IPS-20b (cell line): ENCODE data around the gene DSG3.

Source experiments
- H3K27ac ChIP-seq: one replicate; pipeline ENCODE4 v1.5.1; 2013; ENCODE audit warnings: low read length
- H3K27me3 ChIP-seq: 2 replicates; pipeline ENCODE4 v1.6.1; 2013; ENCODE audit warnings: mild to moderate bottlenecking, low read length, inconsistent platforms; ENCODE audit not compliant: insufficient read depth
- H3K36me3 ChIP-seq: 2 replicates; pipeline ENCODE4 v1.6.1; 2013; ENCODE audit warnings: low read depth, mild to moderate bottlenecking, inconsistent platforms, low read length, moderate library complexity; ENCODE audit not compliant: insufficient read depth
- H3K4me1 ChIP-seq: 2 replicates; pipeline ENCODE4 v1.6.1; 2013; ENCODE audit warnings: mild to moderate bottlenecking, control low read depth, inconsistent platforms, low read length, moderate library complexity; ENCODE audit not compliant: insufficient read depth
- H3K4me3 ChIP-seq: 2 replicates; pipeline ENCODE4 v1.5.1; 2013; ENCODE audit warnings: mild to moderate bottlenecking, low read length, inconsistent platforms
- H3K9ac ChIP-seq: 2 replicates; pipeline ENCODE4 v1.6.1; 2013; ENCODE audit warnings: low read depth, mild to moderate bottlenecking, inconsistent platforms, low read length, moderate library complexity
- H3K9me3 ChIP-seq: 2 replicates; pipeline ENCODE4 v1.6.1; 2013; ENCODE audit warnings: mild to moderate bottlenecking, low read depth, low read length, inconsistent platforms; ENCODE audit not compliant: insufficient read depth

DSG3 gene

DNA sequence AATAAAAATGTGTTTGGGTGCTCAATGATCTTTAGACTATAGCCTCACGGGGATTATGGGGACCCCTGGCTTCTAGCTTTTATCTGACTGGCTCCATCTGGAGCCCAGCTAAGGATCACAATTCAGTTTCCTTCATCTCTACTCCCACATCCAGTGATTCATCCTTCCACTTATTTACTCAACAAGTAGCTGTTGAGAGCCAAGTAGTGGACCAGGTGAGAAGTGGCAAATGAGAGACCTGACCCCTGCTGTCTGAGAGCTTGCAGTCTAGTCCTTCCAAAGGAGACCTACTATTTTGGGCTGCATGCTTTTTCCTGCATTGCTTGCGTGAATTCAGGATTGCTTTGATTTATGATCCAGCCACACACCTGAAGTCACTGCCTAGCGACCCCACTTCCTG is 10.7 kb upstream of the DSG3 start:
- Histone ChIP-seq H3K9me3 (no peaks in the 10 kb centered on the region), H3K27ac (no peak overlapping the region), H3K9ac (no peak overlapping the region), H3K27me3 (no peaks in the 10 kb centered on the region), H3K4me3 (no peak overlapping the region), H3K4me1 (no peaks in the 10 kb centered on the region), H3K36me3 (no peaks in the 10 kb centered on the region)

DNA sequence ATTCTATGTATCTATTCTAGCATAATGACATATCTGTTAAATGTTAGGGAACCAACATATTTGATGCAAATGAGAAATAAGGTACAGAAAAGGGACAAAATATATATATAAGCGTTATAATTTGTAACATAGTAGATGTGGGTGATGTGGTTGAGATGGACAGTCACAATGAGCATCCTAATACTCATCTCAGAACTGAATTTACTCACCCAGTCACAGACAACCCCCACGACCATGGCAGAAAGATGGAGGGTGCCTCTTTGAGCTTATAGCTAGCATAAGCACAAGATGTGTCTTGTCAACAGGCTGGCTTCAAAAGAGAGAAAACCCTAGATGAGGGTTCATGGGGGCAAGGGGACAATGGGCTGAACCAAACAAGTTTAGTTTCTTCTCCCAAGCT is 9.1 kb upstream of the DSG3 start:
- H3K9me3 ChIP-seq: no peaks in the 10 kb centered on the region
- H3K36me3 ChIP-seq: no peaks in the 10 kb centered on the region
- no peaks in the 10 kb centered on the region for H3K4me1 ChIP-seq
- H3K27ac ChIP-seq: no peak overlapping the region
- H3K9ac ChIP-seq: no peak overlapping the region
- H3K4me3 ChIP-seq: no peak overlapping the region
- no peaks in the 10 kb centered on the region for H3K27me3 ChIP-seq

DNA sequence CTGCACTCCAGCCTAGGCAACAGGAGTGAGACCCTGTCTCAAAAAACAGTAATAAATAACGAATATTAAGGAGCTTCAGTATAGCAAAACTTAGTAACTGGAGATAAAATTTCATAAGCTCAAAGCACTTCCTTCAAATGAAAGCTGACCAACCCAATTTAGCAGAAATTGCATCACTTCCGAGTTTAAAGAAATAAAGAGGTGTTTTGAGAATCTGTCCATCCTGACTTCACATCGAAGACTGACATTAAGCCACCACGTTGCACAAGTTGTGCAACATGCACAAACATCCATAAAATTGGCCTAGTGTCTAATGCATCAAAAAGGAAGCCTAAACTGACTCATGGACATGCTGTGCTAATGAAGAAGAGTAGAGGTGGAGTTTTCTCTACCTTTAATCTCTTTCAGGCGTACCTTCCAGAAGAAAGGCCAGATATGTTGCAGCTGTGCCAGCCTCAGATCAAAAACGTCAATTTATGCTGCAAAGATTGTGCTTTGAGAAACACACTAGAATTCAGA is 7.7 kb upstream of the DSG3 start:
- Histone ChIP-seq H3K9ac (no peak overlapping the region), H3K27me3 (no peaks in the 10 kb centered on the region), H3K36me3 (no peaks in the 10 kb centered on the region), H3K27ac (no peak overlapping the region), H3K9me3 (no peaks in the 10 kb centered on the region), H3K4me1 (no peaks in the 10 kb centered on the region), H3K4me3 (no peak overlapping the region)

DNA sequence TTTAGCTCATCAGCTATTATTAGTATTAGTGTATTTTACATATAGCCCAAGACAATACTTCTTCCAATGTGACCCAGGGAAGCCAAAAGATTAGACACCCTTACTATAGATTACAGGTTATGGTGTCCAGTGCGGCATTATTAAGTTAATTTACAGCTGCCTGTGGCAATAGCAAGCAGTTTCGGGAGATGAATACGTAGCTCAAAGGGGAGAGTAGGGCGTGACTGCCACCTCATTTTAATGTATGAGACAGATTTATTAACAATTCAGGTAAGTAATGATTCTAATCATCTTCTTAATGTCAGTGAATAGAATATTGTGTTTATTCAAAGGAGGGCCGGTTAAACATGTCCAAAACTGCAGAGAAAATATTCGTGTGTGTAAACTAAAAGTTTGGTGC is 6.8 kb upstream of the DSG3 start:
- Histone ChIP-seq H3K27me3 (no peaks in the 10 kb centered on the region), H3K36me3 (no peaks in the 10 kb centered on the region)

DNA sequence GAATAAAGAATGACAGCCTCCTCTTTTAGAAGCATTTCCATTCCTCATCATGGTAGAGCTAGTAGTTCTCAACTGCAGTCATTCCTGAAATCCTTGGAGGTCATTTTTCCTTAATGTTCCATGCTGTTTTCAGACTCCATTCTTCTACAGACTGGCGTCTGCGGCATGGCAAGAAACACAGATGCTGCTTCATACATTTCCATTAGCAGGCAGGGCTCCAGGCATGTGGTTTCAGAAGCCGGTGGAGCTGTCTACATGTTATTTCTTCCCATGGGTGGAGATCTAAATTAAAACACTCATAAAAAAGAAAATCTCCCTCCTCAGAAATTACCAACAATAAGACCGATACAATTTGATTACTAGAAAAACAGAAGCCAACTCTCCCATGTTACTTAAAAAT is 6.0 kb upstream of the DSG3 start:
- Histone ChIP-seq H3K4me3 (no peak overlapping the region), H3K27ac (no peak overlapping the region), H3K9ac (no peak overlapping the region), H3K9me3 (no peaks in the 10 kb centered on the region), H3K27me3 (no peaks in the 10 kb centered on the region), H3K36me3 (no peaks in the 10 kb centered on the region), H3K4me1 (no peaks in the 10 kb centered on the region)

More for the DNA sequence above, 6.8 kb upstream of the DSG3 start:
- H3K4me1 ChIP-seq: no peaks in the 10 kb centered on the region
- H3K9me3 ChIP-seq: no peaks in the 10 kb centered on the region
- no peak overlapping the region for H3K27ac ChIP-seq
- H3K9ac ChIP-seq: no peak overlapping the region
- no peak overlapping the region for H3K4me3 ChIP-seq

DNA sequence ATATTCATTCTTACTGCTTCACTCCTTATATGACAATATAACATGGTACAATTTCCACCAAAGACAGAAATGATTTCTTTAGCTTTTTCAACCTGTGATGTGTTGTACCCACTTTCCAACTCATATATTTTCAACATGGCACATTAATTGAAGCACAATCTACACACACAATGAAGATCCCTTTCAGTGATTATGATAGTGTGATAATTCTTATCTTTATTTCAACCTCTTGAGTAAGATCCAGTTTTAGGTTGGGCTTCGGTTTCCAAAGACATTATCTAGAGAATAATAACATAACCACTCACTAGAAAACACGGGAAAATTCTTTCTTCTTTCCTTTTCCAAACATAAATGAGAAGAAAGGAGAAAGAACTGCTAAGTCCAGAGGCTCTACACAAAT is 3.4 kb upstream of the DSG3 start:
- no peaks in the 10 kb centered on the region for H3K36me3 ChIP-seq
- H3K9me3 ChIP-seq: no peaks in the 10 kb centered on the region
- no peak overlapping the region for H3K9ac ChIP-seq
- no peak overlapping the region for H3K4me3 ChIP-seq
- no peak overlapping the region for H3K27ac ChIP-seq
- no peaks in the 10 kb centered on the region for H3K4me1 ChIP-seq
- H3K27me3 ChIP-seq: no peaks in the 10 kb centered on the region

DNA sequence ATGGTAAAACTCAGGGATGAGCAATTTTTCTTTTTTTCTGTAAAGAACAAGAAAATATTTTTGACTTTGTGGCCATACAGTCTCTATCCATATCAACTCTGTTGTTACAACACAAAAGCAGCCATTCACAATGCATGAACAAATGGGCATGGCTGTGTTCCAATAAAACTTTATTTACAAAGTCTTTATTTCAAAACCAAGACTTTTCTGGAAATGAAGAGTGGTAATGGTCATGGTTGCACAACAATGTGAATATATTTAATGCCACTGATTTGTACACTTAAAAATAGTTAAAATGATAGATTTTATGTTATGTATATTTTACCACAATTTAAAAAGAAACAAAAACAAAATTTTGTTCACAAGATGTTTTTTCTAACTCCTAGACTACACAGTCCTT is 1.6 kb upstream of the DSG3 start:
- Histone ChIP-seq H3K9ac (no peak overlapping the region), H3K27ac (no peak overlapping the region), H3K4me1 (no peaks in the 10 kb centered on the region), H3K4me3 (no peak overlapping the region), H3K36me3 (no peaks in the 10 kb centered on the region), H3K27me3 (no peaks in the 10 kb centered on the region), H3K9me3 (no peaks in the 10 kb centered on the region)

DNA sequence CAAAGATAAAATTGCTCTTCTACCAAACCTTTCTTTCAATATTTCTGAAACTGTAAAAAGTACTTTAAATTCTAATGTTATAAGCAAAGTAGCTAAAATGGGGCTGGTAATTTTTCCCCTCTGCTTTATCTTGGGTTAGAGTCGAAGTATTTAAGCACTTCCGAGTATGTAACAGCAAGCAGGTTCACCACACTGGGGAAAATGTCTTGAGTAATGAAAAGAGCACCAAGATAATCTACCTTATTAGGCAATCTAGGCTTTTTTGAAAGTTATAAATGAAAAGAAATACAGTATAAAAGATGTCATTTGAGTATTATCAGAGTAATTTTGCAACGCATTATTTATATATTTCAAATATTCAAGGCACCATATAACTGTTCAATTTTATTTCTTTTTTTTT is 687 bp upstream of the DSG3 start:
- no peaks in the 10 kb centered on the region for H3K27me3 ChIP-seq
- no peaks in the 10 kb centered on the region for H3K36me3 ChIP-seq
- no peak overlapping the region for H3K4me3 ChIP-seq
- H3K27ac ChIP-seq: no peak overlapping the region
- H3K4me1 ChIP-seq: no peaks in the 10 kb centered on the region
- no peaks in the 10 kb centered on the region for H3K9me3 ChIP-seq
- no peak overlapping the region for H3K9ac ChIP-seq

DNA sequence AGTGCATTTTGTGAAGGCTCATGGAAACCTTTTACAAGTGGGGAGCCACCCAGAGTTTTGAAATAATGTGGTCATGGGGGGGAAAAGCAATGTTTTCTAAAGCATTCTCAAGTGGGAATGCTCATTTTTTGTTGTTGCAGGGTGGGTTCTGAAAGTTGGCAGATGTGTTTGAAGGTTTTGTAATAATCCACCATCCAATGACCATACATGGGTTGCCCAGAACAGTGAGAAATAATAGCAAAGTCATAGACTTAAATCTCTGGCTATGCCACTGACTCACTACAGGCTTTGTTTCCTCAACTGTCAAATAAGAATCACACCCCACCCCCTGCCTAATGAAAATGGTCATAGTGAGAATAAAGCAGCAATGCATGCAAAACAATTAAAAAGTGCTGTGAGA is 2.9 kb downstream of the DSG3 start:
- no peaks in the 10 kb centered on the region for H3K36me3 ChIP-seq
- no peaks in the 10 kb centered on the region for H3K27me3 ChIP-seq
- no peak overlapping the region for H3K27ac ChIP-seq
- no peak overlapping the region for H3K9ac ChIP-seq
- H3K4me3 ChIP-seq: no peak overlapping the region
- no peaks in the 10 kb centered on the region for H3K9me3 ChIP-seq
- H3K4me1 ChIP-seq: no peaks in the 10 kb centered on the region

DNA sequence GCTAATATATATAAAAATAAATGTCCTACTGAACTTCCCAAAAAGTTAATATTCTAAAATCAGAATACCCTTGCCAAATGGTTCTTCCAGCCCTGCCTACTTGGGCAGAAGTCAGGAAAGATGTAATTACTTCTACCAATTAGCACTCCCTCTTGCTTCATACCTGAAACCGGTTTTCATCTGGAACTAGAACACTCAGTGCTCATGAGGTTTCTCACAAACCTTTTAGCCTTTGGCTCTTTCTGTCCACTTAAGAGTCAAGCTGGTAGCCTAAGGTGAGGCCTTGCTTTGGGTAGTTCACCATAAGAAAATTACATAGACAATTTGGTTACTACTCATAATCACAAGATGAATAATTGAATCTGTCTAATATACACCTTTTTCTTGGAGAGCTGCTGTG is 4.1 kb downstream of the DSG3 start:
- Histone ChIP-seq H3K27me3 (no peaks in the 10 kb centered on the region), H3K4me1 (no peaks in the 10 kb centered on the region; the same call in 1 of the 2 replicates), H3K4me3 (no peak overlapping the region), H3K27ac (no peak overlapping the region), H3K9me3 (no peaks in the 10 kb centered on the region), H3K9ac (no peak overlapping the region), H3K36me3 (no peaks in the 10 kb centered on the region)

DNA sequence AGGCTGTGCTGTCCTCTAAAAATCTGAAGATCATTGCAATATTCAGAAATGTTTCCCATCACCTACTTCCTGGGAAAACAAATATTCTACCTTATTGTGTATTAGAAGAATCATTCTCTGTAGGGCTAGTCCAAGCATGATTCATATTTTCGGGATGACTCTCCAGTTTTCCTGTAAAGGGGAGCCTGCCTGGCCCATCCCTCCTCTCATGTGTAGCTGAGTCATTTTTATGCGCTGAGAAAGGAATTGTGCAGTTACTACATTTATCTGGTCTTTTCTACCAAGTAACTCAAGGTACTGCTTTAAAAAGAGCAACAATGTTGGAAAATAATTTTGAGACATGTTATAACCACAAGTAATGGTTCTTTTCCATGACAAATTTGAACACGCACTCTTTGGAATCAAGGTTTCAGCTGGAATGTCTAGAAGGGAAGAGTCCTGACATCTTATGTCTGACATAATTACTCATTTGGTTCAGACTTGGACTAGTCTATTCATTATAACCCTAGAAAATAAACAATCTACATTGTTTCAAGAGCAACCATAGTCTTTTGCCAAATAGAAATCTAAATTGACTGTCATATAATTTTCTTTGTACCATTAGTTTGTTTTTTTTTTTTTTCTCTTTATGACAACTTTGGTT is 6.6 kb downstream of the DSG3 start:
- no peak overlapping the region for H3K4me3 ChIP-seq
- H3K9ac ChIP-seq: no peak overlapping the region
- H3K36me3 ChIP-seq: no peaks in the 10 kb centered on the region
- no peak overlapping the region for H3K27ac ChIP-seq
- H3K9me3 ChIP-seq: no peaks in the 10 kb centered on the region
- no peaks in the 10 kb centered on the region for H3K27me3 ChIP-seq
- peaks cover 3% of the 10 kb centered on the region; the same call in 1 of the 2 replicates for H3K4me1 ChIP-seq

DNA sequence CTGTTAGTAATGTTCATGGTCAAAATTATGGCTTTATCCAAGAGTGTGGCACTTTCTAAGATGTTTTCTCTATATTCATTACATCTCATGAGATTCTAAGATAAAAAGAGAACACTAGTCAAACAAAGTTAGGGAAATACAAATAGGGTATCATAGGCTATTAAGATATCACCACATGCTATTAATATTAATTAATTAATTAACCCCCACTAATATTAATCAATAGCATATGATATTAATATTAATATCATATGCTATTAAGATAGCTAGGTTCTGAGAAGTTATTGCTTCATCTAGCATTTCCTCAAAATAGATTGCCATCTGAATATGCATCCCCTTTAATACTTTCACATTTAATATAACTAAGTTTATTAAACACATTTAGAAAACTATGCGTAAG is 22.1 kb downstream of the DSG3 start:
- Histone ChIP-seq H3K36me3 (no peaks in the 10 kb centered on the region), H3K27me3 (no peaks in the 10 kb centered on the region), H3K4me1 (no peaks in the 10 kb centered on the region), H3K9ac (no peak overlapping the region), H3K27ac (no peak overlapping the region), H3K4me3 (no peak overlapping the region), H3K9me3 (no peaks in the 10 kb centered on the region)
